Pons (tissue), 1 donor: ENCODE measurements around the gene REC8.

Experiments used
- DNase-seq: peaks from one replicate; pipeline ENCODE4 v3.0.0-alpha.2; 2016; ENCODE audit warnings: low spot score

Gene REC8

GRCh38 chr14:24171422-24172260 is at the start of gene REC8:
Gene REC8, plus strand, starts transcription at chr14:24172080. Its CDS starts 473 bp downstream, at chr14:24172553.
- peak; percentile 94 for DNase-seq

- DNase-seq: no peak
Measured at GRCh38 chr14:24122416-24122815, 49.5 kb upstream of the REC8 start.

GRCh38 chr14:24122898-24123297 is 49.0 kb upstream of the REC8 start:
- DNase-seq: no peak

- no peak for DNase-seq
Measured at GRCh38 chr14:24123424-24124417, 48.2 kb upstream of the REC8 start.

GRCh38 chr14:24126939-24127338 is 44.9 kb upstream of the REC8 start:
- DNase-seq: no peak

- DNase-seq: no peak
Measured at GRCh38 chr14:24127673-24128072, 44.2 kb upstream of the REC8 start.

- no peak for DNase-seq
Measured at GRCh38 chr14:24129410-24129998, 42.4 kb upstream of the REC8 start.

- DNase-seq: no peak
Measured at GRCh38 chr14:24130380-24130716, 41.5 kb upstream of the REC8 start, which contains the start of gene FITM1. Gene FITM1, plus strand, starts transcription at chr14:24130659. Its CDS starts 905 bp downstream, at chr14:24131564.

- no peak for DNase-seq
Measured at GRCh38 chr14:24130717-24131548, 40.9 kb upstream of the REC8 start.

GRCh38 chr14:24131549-24131966 is 40.3 kb upstream of the REC8 start:
- DNase-seq: no peak

- DNase-seq: no peak
Measured at GRCh38 chr14:24132061-24132685, 39.7 kb upstream of the REC8 start.

GRCh38 chr14:24132976-24133375 is 38.9 kb upstream of the REC8 start:
- DNase-seq: no peak

GRCh38 chr14:24133735-24134134 is 38.1 kb upstream of the REC8 start:
- no peak for DNase-seq

- DNase-seq: no peak
Measured at GRCh38 chr14:24135584-24135833, 36.4 kb upstream of the REC8 start.

GRCh38 chr14:24135834-24136683 is 35.8 kb upstream of the REC8 start, which contains the start of gene PSME1:
Gene PSME1, plus strand, starts transcription at chr14:24136194. Its CDS starts 69 bp downstream, at chr14:24136263.
- DNase-seq: peak; percentile 87

- no peak for DNase-seq
Measured at GRCh38 chr14:24136684-24137528, 35.0 kb upstream of the REC8 start.

- DNase-seq: no peak
Measured at GRCh38 chr14:24137529-24138395, 34.1 kb upstream of the REC8 start.
